Islet precursor cell (in vitro differentiated cells): ENCODE data around the gene IVL.
A peak's percentile ranks its signal among the peaks of the same experiment; 100 is the strongest.

Experiments
- DNase-seq: peaks from one replicate; pipeline ENCODE4 v3.0.0-alpha.2; 2018

The IVL gene

DNA sequence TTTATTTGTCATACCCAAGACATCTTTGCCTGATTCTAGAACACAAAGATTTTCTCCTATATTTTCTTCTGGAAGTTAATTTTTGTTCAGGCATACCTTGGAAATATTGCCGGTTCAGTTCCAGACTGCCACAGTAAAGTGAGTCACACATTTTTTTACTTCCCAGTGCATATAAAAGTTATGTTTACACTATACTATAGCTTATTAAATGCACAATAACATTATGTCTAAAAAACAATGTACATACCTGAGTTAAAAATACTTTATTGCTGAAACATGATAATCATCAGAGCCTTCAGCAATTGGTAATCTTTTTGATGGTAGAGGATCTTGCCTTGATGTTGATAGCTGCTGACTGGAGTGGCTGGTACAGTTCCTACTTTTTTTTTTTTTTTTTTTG, 20.2 kb upstream of the IVL start:
- no peak for DNase-seq

DNA sequence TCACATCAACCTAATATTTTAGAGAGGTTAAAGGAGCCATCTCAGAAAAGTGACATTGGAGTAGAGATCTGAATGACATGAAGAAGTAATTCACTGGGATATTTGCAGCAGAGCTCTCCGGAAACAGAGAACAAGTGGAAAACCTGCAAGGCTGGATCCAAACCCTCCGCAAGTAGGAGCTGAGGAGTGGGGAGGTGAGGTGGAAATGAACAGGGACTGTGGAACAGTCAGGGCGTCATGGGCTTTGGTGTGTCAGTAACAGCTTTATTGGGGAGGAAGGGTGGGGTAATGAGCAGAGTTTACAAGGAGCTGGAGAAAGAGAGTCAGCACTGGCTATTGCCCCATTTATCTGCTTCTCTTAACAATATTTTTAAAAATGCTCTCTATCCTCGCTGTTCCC, 9.3 kb upstream of the IVL start:
- no peak for DNase-seq

DNA sequence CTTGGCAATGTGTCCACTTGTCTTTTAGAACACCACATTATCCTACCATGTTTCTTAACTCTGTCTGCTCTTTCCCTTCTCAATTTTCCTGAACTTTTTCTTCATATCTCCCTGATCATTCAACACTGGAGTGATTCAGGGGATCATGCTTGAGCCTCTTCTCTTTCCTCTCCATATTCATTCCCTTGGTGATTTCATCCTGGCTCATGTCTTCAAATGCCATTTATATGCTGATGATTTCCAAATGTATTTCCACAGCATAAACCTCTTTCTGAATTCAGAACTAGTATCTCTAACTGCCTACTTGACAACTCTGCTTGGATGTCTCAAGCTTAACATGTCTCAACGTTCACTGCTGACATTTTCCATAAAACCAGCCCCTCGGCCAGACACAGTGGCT, 8.5 kb upstream of the IVL start:
- DNase-seq = no peak

DNA sequence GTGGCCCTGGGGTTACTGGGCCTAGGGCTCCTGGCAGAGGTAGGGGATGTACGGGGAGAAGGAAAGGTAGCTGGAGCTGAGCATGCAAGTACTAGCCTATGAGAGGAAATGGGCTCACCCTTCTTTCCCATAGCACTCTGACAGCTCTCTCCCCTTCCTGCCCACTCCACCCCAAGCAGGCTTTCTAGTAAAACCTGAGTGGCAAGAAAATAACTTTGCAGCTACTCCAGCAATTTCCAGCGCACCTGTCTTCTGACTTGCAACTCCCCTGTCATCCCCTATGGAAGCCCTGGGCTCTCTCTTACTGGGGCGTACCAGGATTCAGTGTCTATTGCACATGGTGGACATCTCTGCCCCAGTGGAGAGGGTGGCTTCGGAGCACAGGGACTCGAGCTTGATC, 6.7 kb upstream of the IVL start:
- DNase-seq = no peak

DNA sequence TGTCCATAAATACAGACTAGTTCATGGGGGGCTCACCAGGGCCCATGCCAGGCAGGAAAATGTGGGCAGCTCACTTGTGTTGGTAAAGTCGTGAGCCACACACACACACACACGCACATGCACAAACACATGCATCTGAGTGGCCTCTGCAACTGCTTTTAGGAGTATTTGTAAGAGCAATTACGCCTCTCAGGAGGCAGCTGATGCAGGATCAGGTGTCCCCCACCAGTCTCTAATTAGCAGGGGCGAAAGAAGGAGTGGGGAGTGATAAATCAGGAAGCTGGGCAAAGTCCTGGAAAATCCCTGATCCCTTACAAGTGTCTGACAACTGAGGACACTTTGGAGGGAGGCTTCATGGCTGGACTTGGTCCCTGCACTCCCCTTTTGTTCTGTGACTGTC, 5.7 kb upstream of the IVL start:
- DNase-seq = no peak

DNA sequence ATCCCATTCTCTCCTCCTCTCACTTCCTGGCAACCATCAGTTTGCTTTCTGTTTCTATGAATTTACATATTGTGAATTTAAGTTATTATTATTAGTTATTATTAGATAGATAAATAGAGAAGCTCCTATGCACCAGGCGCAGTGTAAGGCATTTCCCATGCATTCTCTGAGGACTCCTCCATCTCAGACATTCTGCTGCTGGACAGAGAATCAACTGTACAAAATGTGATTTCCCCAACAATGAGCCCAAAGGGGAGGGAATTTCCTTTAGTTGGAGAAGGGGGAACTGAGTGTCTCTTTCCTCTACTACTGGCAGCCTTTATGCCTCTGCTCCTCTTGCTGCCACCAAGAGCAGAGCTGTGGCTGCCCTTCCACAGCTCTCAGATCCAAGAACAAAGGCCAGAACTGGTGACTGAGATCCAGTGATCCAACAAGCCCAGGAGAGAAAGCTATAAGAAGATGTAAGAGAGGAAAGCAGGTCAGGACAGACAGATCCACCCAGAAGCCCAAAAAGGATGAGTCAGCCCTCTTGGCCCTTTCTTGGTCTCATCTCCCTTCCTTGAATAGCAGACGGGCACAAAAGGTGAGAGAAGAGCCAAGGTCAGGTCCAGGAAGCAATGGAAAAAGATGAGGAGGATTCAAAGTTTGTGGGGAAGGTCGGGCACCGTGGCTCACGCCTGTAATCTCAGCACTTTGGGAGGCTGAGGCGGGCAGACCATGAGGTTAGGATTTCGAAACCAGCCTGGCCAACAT, 3.5 kb upstream of the IVL start:
- no peak for DNase-seq

DNA sequence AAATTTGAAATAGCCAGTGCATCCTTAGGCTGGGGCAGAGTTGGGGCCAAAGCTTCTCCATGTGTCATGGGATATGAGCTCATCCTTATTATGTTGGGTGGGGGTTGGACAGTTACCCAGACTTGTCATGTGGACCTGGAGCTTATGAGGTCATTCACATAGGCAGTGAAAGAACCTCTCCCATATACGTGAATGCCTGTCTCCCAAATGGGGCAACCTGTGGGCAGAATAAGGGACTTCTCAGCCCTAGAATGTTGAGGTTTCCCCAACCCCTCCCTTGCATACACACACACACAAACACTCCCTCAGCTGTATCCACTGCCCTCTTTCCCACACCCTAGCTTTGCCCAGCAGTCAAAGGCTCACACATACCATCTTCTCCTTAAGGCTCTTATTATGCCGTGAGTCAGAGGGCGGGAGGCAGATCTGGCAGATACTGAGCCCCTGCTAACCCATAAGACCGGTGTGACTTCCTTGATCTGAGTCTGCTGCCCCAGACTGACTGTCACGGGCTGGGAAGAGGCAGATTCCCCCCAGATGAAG, 2.3 kb upstream of the IVL start:
- peak; percentile 64 for DNase-seq

DNA sequence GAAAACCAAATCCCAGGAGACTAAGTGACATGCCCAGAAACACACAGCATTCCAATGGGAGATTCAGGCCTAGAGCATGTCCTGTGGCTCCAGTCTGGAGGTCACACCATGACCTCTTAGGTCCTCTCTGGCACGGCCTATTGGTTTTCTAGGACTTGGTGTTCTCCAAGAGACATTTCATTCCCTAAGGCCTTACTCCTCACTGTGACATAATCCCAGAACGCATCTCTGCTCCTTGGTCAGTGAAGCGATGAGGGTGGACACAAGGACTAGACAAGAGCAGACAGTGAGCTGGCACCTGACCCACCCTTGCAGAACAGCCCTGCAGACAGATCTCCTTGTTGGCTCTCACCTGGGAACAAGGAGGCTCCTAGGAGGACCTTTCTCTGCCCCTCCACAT, 860 bp downstream of the IVL start:
- DNase-seq = no peak

DNA sequence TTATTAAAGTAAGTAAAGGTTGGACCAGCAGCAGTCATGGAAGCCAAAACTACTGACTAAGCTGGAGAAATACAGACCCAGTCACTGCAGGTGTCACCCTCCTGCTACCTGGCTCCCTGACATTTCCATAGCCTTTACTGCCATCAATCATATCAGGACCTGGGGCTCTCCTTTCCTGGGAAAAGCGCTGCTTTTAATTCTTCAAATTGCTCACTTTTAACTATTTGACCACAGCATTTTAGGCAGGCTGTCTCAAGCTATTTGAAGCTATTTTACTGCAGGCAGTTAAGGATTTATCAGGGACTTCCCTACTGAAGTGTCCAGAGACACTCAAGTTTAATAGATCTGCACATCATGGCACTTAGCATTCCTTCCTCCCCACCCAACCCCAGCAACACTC, 4.1 kb downstream of the IVL start:
- no peak for DNase-seq

DNA sequence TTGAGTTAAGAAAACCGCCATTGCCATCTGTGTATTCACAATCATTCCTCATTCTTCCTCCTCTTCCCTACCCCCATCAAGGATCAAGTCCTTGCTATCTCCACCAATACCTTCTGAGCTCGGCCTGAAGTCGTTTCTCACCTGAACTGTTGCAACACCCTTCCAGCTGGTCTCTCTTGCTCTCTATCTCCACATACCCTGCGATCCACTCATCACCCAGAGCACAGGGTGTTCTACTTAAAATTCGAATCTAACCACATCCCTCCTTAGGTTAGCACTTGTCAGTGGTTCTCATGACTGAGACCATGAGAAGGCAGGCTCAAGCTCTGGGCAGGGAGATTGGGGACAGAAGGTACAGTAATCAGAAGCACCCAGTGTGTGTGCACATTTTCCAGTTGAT, 4.6 kb downstream of the IVL start:
- DNase-seq = no peak

DNA sequence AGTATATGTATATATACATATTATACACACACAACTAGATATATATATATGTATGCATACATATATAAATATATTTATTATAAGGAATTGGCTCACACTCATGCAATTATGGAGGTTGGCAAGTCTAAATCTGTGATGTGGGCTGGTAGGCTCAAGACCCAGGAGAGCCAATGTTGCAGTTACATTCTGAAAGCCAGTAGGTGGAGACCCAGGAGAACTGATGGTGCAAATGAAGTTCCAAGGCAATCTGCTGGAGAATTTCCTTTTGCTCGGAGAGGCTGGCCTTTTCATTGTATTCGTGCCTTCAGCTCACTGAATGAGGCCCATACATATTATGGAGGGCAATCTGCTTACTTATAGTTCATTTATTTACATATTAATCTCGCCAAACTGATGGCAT, 9.4 kb downstream of the IVL start:
- no peak for DNase-seq

DNA sequence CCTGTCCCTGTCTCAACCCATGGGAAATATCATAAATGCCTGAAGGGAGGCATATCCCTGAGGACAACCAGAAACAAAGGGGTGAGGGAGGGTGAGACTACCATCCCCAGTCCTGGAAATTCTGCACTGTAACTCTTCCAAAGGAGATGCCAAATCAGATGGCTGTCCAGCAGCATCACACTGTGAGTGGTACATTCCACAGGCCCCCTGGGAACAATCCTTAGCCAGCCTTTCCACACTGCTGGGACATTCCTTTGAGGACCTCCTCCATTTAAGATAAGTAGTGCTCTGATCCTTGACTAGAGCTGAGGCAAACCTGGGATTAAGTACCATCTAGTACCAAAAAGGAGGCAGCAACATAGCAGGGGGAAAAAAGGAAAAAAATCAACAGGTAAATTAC, 10.7 kb downstream of the IVL start:
- DNase-seq = no peak

DNA sequence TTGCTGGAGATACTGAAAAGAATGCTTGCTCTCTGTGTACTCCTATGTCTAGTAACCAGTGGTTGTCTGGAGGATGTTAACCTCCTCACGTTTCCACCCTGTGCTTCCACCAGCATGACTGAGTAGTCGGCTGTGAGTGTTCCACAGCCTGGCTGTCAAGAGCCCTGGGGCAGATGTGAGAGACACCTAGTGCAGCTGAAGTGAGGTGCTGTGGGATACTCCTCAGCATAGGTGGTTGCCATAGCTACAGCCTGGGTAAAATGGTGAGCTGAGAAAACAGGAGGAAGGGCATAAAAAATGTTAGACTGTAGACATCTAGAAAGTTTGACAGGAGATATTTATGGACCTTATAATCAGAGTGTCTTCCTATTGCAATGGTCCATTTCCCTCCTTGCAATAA, 15.8 kb downstream of the IVL start:
- DNase-seq = no peak

DNA sequence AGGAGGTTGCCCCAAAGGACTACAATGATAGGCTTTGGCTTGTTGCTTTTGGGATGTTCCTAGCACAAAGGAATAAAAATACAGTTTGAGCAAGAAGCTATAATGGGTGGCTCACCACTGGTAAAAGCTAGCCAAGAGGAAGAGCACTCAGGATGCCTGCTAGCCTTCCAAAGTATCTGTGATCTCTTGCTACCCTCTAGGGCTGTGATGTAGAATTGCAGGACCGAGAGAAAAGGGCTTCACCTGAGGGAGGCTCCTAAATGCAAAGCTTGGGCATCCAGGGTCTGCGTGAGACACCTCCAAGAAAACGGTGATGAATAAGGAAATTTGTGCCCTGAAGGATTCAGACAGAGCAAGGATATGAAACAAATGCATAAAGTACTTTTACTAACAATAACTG, 17.7 kb downstream of the IVL start:
- no peak for DNase-seq

DNA sequence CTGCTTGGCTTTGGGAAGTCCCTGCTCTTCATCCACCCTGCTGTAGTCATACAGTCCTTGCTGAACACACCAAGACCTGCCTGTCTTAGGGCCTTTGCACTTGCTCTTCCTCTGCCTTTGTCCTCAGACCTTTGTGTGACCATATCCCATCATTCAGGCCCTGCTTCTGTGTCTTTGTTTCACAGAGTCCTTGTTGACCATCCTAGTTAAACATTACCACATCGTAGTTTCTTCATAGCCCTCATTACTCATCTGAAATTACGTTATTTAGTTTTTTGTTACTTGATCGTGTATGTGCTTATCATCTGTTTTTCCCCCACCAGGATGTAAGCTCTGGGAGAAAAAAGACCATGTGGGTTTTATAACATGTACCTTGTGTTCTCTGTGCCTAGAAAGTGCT, 20.3 kb downstream of the IVL start:
- no peak for DNase-seq

DNA sequence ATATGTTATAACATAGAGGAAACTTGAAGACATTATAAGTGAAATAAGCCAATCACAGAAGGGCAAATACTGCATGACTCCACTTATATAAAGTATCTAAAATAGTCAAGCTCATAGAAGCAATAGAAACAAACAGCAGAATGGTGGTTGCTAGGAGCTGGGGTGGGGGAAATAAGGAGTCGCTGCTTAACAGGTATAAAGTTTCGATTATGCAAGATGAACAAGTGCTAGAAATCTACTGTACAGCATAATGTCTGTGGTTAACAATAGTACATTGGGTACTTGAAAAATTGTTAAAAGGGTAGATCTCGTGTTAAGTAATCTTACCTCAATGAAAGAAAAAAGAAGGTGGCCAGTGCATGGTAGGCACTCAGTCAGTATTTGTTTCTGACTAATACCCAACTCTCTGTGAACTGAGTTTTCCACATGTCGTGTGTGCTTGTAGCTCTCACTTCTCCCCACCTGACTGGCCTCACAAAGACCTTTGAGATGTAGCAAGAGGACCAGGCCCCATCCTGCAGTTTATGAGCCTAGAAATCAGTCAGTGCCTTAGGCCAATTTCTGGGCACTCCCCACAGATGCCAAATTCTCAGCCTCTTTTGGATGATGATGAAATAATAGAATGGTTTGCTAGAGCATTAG, 23.9 kb downstream of the IVL start:
- DNase-seq = no peak

DNA sequence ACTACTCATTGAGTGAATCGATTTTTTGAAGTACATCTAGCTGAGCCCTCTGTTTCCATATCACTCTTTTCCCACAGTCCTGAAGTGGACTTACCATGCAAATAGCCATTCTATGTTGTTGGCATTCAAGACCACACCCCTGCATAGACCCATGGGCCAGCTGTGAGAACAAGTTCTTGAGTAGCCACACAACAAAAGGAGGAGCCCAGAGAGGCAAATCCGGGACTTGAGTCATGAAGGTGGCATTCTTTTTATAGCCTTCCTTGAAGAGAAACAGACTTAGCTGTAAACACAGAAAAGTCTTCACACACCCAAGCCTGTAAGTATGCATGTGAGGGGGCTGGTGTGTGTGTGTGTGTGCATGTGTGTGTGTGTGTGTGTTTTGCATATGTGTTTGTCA, 24.9 kb downstream of the IVL start:
- DNase-seq = peak; percentile 27

DNA sequence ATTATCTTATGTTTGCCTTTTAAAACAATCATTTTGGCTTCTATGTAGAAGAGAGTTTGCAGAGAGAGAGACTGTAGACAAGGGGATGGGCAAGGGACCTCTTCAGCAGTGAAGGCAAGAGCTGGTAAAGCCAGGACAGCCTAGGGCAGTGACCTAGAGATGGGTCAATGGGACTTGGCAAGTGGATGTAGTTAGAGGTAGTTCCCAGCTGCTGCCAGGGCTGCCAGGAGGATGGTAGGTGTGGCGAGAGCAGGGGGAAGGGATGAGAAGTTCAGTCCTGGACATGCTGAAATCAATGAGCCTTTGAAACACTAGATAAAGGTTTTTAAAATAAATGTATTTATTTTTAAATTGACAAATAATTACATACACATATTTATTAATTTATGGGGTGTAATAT, 32.3 kb downstream of the IVL start:
- no peak for DNase-seq

DNA sequence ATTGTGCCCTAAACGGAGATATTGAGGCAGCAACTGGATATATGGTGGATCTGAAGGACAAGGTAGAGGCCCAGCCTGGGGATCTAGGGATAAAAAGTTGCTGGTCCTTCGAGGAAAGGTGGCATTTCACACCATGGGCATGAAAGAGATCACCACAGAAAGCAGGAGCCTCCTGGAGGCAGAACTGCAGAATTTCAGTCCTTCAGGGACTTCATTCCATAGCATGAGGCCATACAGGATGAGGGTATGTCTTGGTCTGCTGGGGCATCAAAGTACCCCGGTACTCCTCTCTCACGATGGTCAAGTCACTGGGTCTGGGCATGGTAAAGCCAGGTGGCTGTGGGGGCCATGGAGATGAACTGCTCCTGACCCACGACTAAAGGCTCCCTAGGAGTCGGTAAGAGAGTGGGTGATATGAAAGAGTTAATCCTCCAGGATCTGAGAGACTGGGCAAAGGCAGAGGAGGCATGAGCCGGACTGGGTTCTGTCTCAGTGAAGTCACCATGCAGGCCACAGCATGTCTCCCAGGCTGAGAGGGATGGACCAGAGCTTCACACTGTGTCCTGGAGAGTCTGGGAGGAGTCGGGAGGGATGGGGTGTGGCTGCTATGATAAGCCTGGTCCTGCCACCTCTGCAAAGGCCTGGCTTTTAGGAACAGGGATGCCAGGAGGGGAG, 32.8 kb downstream of the IVL start:
- DNase-seq = peak; percentile 29

DNA sequence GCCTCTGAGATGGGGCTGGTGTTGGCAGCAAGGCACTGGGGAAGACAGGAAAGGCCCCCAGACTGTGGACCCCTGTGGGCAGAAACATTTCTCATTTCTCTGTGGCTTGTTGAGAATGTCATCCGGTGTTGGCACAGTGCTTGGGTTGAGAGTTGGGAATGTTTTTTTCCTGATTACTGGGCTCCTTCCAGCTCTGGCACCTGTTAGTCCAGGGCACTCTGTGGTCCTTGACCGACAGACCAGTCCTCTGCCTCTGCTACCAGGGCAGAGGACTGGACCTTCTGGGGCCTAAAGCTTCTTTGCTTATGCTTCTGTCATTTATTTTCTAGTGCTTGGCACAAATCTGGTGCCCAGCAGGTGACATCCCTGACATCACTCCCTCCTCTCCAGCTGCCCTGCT, 33.8 kb downstream of the IVL start:
- no peak for DNase-seq

DNA sequence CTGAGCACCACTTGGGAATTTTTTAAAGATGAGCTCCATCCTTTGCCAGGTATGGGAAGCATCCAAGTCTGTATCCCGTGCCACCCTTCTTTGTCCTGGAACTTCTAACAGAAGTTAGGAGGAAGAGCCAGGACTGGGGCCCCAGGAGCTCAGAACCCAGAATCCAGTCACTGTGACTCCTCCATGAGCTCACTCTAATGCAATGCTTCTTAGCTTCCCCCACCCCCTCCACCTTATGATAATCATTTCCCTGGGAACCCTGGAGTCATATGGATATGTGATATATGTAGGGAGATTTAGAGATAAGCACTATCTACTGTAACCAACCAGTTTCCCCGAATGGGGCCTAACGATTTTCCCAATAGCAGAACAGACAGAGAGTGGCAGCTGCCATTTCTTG, 37.9 kb downstream of the IVL start:
- no peak for DNase-seq

DNA sequence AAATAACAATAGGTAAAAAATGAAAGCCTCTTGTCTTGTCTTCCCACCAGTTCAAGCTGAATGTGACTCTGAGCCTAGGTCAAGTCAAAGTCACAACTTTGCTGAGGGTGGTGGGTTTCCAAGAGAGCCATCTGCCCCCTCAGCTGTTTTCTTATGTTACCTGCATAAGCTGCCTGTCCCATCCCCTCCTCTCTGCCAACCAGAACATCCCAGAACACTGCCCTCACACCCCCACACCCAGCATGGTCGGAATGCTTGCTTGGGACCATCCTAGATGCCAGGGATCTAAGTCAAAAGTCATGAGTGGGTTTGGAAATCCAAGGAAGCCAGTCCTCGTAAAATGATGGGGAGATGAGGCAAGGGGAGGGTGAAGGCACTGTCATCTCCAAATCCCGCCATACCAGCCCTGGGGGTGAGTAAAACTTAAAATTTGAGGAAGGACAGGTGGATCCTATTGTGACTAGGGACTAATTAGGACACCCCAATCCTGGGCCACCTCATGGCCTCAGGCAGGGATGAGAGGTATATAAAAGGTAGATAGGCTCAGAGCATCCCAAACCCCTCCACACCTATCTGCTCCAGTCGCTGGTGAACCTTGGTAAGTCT, 38.4 kb downstream of the IVL start, which contains the start of gene SPRR5:
TSS of gene SPRR5 (plus strand) at position 556 of the 606 bp plus-strand sequence. CDS start 1,349 bp downstream, outside the sequence.
- no peak for DNase-seq

DNA sequence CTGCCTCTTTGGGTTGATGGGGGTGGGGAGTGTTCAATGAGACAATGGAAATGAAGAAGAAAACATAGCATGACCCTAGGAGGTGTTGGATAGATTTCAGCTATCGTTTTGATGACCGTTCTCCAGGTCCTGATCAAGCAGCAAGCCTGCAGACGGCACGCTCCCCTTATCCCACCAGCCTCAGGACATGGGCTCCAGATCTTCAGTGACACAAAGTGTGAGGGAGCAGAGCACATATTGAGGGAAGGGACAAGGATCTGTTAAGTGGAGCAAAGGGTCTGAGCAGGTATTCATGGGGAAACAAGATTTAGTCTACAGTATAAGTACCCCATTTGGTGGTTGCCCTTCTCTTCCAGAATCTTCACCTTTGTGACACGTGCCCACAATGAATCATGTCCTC, 43.4 kb downstream of the IVL start:
- DNase-seq = no peak

DNA sequence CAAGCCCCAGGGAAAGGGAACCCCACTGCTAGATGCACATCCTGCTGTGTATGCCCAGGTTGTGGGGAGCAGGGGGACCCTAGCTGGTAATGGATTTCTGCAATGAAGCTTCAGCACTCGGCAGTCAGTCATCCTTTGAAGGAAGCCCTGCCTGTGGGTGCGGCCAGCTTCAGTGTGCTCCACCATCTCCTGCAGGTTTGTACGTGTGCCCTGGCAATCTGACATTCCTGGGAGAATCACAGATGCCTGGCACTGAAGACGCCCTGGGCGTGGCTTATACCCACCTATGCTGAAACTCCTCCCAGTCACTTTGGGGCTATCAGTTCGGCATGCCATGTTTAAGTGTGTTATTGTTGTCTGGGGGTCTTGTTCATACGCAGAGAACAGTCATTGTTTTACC, 45.4 kb downstream of the IVL start:
- no peak for DNase-seq
